ENCODE data around the gene SMTNL1. TPM values are rescaled to one million over a fixed set of nuclear protein-coding genes. Genes with fewer than 3 reads are reported as not detected.
A peak's percentile ranks its signal among the peaks of the same experiment; 100 is the strongest.

The SMTNL1 gene
- total RNA-seq, 1 experiment from 2014 or later: not detected

GRCh38 chr11:57544566-57544965, 7.2 kb downstream of the SMTNL1 start:
- DNase-seq (ENCODE audit: low spot score): no peak

- DNase-seq (ENCODE audit: low spot score): no peak
Measured at GRCh38 chr11:57545883-57546282, 8.5 kb downstream of the SMTNL1 start.

- no peak for DNase-seq (ENCODE audit: low spot score)
Measured at GRCh38 chr11:57546451-57546850, 9.1 kb downstream of the SMTNL1 start.

- DNase-seq (ENCODE audit: low spot score): peak; percentile 50
Measured at GRCh38 chr11:57546869-57547475, 9.6 kb downstream of the SMTNL1 start.

- no peak for DNase-seq (ENCODE audit: low spot score)
Measured at GRCh38 chr11:57547854-57548377, 10.5 kb downstream of the SMTNL1 start.

- DNase-seq (ENCODE audit: low spot score): no peak
Measured at GRCh38 chr11:57549983-57550382, 12.6 kb downstream of the SMTNL1 start.

- no peak for DNase-seq (ENCODE audit: low spot score)
Measured at GRCh38 chr11:57551941-57552340, 14.5 kb downstream of the SMTNL1 start.

GRCh38 chr11:57552479-57552878, 15.1 kb downstream of the SMTNL1 start:
- DNase-seq (ENCODE audit: low spot score): no peak

GRCh38 chr11:57555393-57555792, 18.0 kb downstream of the SMTNL1 start:
- DNase-seq (ENCODE audit: low spot score): no peak

- no peak for DNase-seq (ENCODE audit: low spot score)
Measured at GRCh38 chr11:57556041-57556440, 18.6 kb downstream of the SMTNL1 start.

- DNase-seq (ENCODE audit: low spot score): no peak
Measured at GRCh38 chr11:57560146-57560545, 22.8 kb downstream of the SMTNL1 start.

GRCh38 chr11:57562596-57562995, 25.2 kb downstream of the SMTNL1 start:
- no peak for DNase-seq (ENCODE audit: low spot score)

GRCh38 chr11:57566005-57566904, 28.9 kb downstream of the SMTNL1 start:
- peak; percentile 48 for DNase-seq (ENCODE audit: low spot score)

- DNase-seq (ENCODE audit: low spot score): peak; percentile 26
Measured at GRCh38 chr11:57566905-57567514, 29.6 kb downstream of the SMTNL1 start.

GRCh38 chr11:57567515-57568329, 30.3 kb downstream of the SMTNL1 start, which contains the start of gene UBE2L6:
TSS of gene UBE2L6 (minus strand) at chr11:57567672. CDS start at chr11:57567611, 61 bp downstream.
- no peak for DNase-seq (ENCODE audit: low spot score)

- DNase-seq (ENCODE audit: low spot score): peak; percentile 67
Measured at GRCh38 chr11:57568330-57568766, 31.0 kb downstream of the SMTNL1 start.

- DNase-seq (ENCODE audit: low spot score): no peak
Measured at GRCh38 chr11:57571606-57572005, 34.2 kb downstream of the SMTNL1 start.

GRCh38 chr11:57574061-57574460, 36.7 kb downstream of the SMTNL1 start:
- DNase-seq (ENCODE audit: low spot score): no peak

- no peak for DNase-seq (ENCODE audit: low spot score)
Measured at GRCh38 chr11:57584341-57584740, 46.9 kb downstream of the SMTNL1 start.

- no peak for DNase-seq (ENCODE audit: low spot score)
Measured at GRCh38 chr11:57585301-57585700, 47.9 kb downstream of the SMTNL1 start.

- no peak for DNase-seq (ENCODE audit: low spot score)
Measured at GRCh38 chr11:57586711-57587245, 49.4 kb downstream of the SMTNL1 start.

Data from A172 (cell line).